Measurements from ENCODE around the gene SLC37A3.

SLC37A3 gene

GRCh38 chr7:140398821-140399220, 491 bp upstream of the SLC37A3 start:
- no peak for DNase-seq

- DNase-seq, result no peak
Measured at GRCh38 chr7:140393756-140394306, 4.5 kb downstream of the SLC37A3 start.

GRCh38 chr7:140391634-140392033, 6.7 kb downstream of the SLC37A3 start:
- DNase-seq, result no peak

GRCh38 chr7:140390466-140391190, 7.7 kb downstream of the SLC37A3 start:
- peak; percentile 57 to 78 (median 77) for DNase-seq

GRCh38 chr7:140390034-140390433, 8.3 kb downstream of the SLC37A3 start:
- peak in 1 of 3 donors; percentile 10 for DNase-seq

GRCh38 chr7:140389445-140389844, 8.9 kb downstream of the SLC37A3 start:
- DNase-seq, result no peak

- peak in 2 of 3 donors; percentile 59 to 62 for DNase-seq
Measured at GRCh38 chr7:140384894-140385545, 13.3 kb downstream of the SLC37A3 start.

- DNase-seq, result no peak
Measured at GRCh38 chr7:140383954-140384713, 14.2 kb downstream of the SLC37A3 start.

- DNase-seq, result peak in 1 of 3 donors; percentile 15
Measured at GRCh38 chr7:140375892-140376730, 22.2 kb downstream of the SLC37A3 start.

GRCh38 chr7:140375323-140375722, 23.0 kb downstream of the SLC37A3 start:
- peak in 1 of 3 donors; percentile 16 for DNase-seq

- no peak for DNase-seq
Measured at GRCh38 chr7:140369294-140369693, 29.0 kb downstream of the SLC37A3 start.

- DNase-seq, result peak in 1 of 3 donors; percentile 11
Measured at GRCh38 chr7:140367528-140367927, 30.8 kb downstream of the SLC37A3 start.

GRCh38 chr7:140364819-140365218, 33.5 kb downstream of the SLC37A3 start:
- DNase-seq, result peak; percentile 15 to 28 (median 19)

GRCh38 chr7:140360697-140361229, 37.6 kb downstream of the SLC37A3 start:
- DNase-seq, result peak in 1 of 3 donors; percentile 14

- DNase-seq, result peak; percentile 55 to 79 (median 66)
Measured at GRCh38 chr7:140358412-140359051, 39.8 kb downstream of the SLC37A3 start.

- no peak for DNase-seq
Measured at GRCh38 chr7:140358024-140358411, 40.3 kb downstream of the SLC37A3 start.

- DNase-seq, result no peak
Measured at GRCh38 chr7:140350056-140350455, 48.3 kb downstream of the SLC37A3 start.

GRCh38 chr7:140349144-140349771, 49.1 kb downstream of the SLC37A3 start:
- no peak for DNase-seq

GRCh38 chr7:140348161-140348849, 50.0 kb downstream of the SLC37A3 start:
- no peak for DNase-seq

- no peak for DNase-seq
Measured at GRCh38 chr7:140347218-140347617, 51.1 kb downstream of the SLC37A3 start.
